ENCODE data around the gene PDE4D. TPM values are rescaled to one million over a fixed set of nuclear protein-coding genes. Genes with fewer than 3 reads are reported as not detected.
A peak's percentile ranks its signal among the peaks of the same experiment; 100 is the strongest.

The PDE4D gene
- 34.5 TPM for total RNA-seq
- long read RNA-seq, transcript PDE4D-204 (11 exons, 2,969 nt): major isoform, 5 of 14 reads
- long read RNA-seq, partial matches to known transcripts: 4 of 14 reads
- long read RNA-seq, other reads (novel, unspliced or antisense): 4 of 14 reads

GRCh38 chr5:59893429-59894227, at the start of gene PDE4D:
TSS of gene PDE4D (minus strand) at chr5:59893726.
- Histone ChIP-seq H3K27ac (replicated peaks) (no peak within 1 kb of the TSS), H3K4me1 (peaks cover 10% of the 10 kb centered on the region), H3K4me3 (peak within 1 kb of the TSS; percentile 48), H3K27me3 (ENCODE audit: low read depth) (peaks cover 95% of the 10 kb centered on the region), H3K9me3 (replicated peaks) (no peaks in the 10 kb centered on the region), H3K36me3 (no peaks in the 10 kb centered on the region)
- intact Hi-C loops (cut with micrococcal nuclease): no loop called here
- DNase-seq: peak; percentile 43
- TF ChIP-seq CTCF (IDR thresholded peaks at IDR 0.05; ENCODE audit: borderline replicate concordance): no peak

GRCh38 chr5:59937633-59938032, 44.1 kb upstream of the PDE4D start:
- Histone ChIP-seq H3K4me1 (no peaks in the 10 kb centered on the region), H3K36me3 (no peaks in the 10 kb centered on the region)
- intact Hi-C loops (cut with micrococcal nuclease): no loop called here

GRCh38 chr5:59923465-59923864, 29.9 kb upstream of the PDE4D start:
- no peak for DNase-seq
- Histone ChIP-seq H3K4me3 (no peak overlapping the region), H3K27me3 (ENCODE audit: low read depth) (peaks cover 5% of the 10 kb centered on the region), H3K9me3 (replicated peaks) (no peaks in the 10 kb centered on the region), H3K27ac (replicated peaks) (no peak overlapping the region), H3K4me1 (no peaks in the 10 kb centered on the region), H3K36me3 (no peaks in the 10 kb centered on the region)
- intact Hi-C loops (cut with micrococcal nuclease): no loop called here
- peak; percentile 17 for TF ChIP-seq CTCF (IDR thresholded peaks at IDR 0.05; ENCODE audit: borderline replicate concordance)

More at GRCh38 chr5:59937633-59938032, 44.1 kb upstream of the PDE4D start:
- no peak overlapping the region for H3K27ac ChIP-seq (replicated peaks)
- no peaks in the 10 kb centered on the region for H3K27me3 ChIP-seq (ENCODE audit: low read depth)
- no peak for TF ChIP-seq CTCF (IDR thresholded peaks at IDR 0.05; ENCODE audit: borderline replicate concordance)
- no peak overlapping the region for H3K4me3 ChIP-seq
- no peaks in the 10 kb centered on the region for H3K9me3 ChIP-seq (replicated peaks)
- DNase-seq: no peak

GRCh38 chr5:59922220-59922619, 28.7 kb upstream of the PDE4D start:
- TF ChIP-seq CTCF (IDR thresholded peaks at IDR 0.05; ENCODE audit: borderline replicate concordance): no peak
- Histone ChIP-seq H3K4me1 (no peaks in the 10 kb centered on the region), H3K27ac (replicated peaks) (no peak overlapping the region), H3K36me3 (no peaks in the 10 kb centered on the region), H3K4me3 (no peak overlapping the region), H3K9me3 (replicated peaks) (no peaks in the 10 kb centered on the region), H3K27me3 (ENCODE audit: low read depth) (peaks cover 5% of the 10 kb centered on the region)
- no peak for DNase-seq
- intact Hi-C loops (cut with micrococcal nuclease): no loop called here

GRCh38 chr5:59921816-59922215, 28.3 kb upstream of the PDE4D start:
- Histone ChIP-seq H3K4me3 (no peak overlapping the region), H3K27me3 (ENCODE audit: low read depth) (peaks cover 5% of the 10 kb centered on the region), H3K9me3 (replicated peaks) (no peaks in the 10 kb centered on the region), H3K4me1 (no peaks in the 10 kb centered on the region), H3K36me3 (no peaks in the 10 kb centered on the region), H3K27ac (replicated peaks) (no peak overlapping the region)
- intact Hi-C loops (cut with micrococcal nuclease): no loop called here
- no peak for TF ChIP-seq CTCF (IDR thresholded peaks at IDR 0.05; ENCODE audit: borderline replicate concordance)
- no peak for DNase-seq

All from left ventricle myocardium inferior (tissue), 1 donor.